Activated CD4-positive, alpha-beta memory T cell treated with anti-CD3 and anti-CD28 coated beads, Interleukin-2, amount 10 ng/mL, durations not matched to agents 7 days and 5 days (primary cell): Measurements from ENCODE around the gene HS6ST3. TPM values are rescaled to one million over a fixed set of nuclear protein-coding genes. Genes with fewer than 3 reads are reported as not detected.

Source experiments
- CTCF ChIA-PET: fragments of 350-600 bp; sonication (Branson Sonifier 250); formaldehyde crosslinking; loops from one replicate; lab custom pipeline; 2021; ENCODE audit warnings: antibody characterized with exemption, inconsistent platforms; lab: Charles Lee
- POLR2A ChIA-PET: fragments of 350-600 bp; sonication (Branson Sonifier 250); formaldehyde crosslinking; loops from one replicate; lab custom pipeline; 2021; ENCODE audit warnings: antibody characterized with exemption; lab: Charles Lee
- DNase-seq: peaks from one replicate; pipeline ENCODE4 v3.0.0-alpha.2; 2020
- H3K27ac Mint-ChIP-seq: one replicate; pipeline ENCODE4 v1.8.0; 2021; ENCODE audit warnings: mild to moderate bottlenecking, mixed read lengths
- H3K27me3 Mint-ChIP-seq: one replicate; pipeline ENCODE4 v1.8.0; 2021; ENCODE audit warnings: mixed read lengths
- H3K36me3 Mint-ChIP-seq: one replicate; pipeline ENCODE4 v1.8.0; 2021; ENCODE audit warnings: low read depth, mixed read lengths
- H3K4me1 Mint-ChIP-seq: one replicate; pipeline ENCODE4 v1.8.0; 2021; ENCODE audit warnings: mixed read lengths
- H3K4me3 Mint-ChIP-seq: one replicate; pipeline ENCODE4 v1.8.0; 2021; ENCODE audit warnings: mild to moderate bottlenecking, mixed read lengths
- H3K9me3 Mint-ChIP-seq: one replicate; pipeline ENCODE4 v1.8.0; 2021; ENCODE audit warnings: mixed read lengths
- total RNA-seq, 2 experiments: library from RNA; stranded (reverse); gene quantifications; one replicate each; pipeline ENCODE4 v1.2.3, GENCODE V29; 2021

HS6ST3 gene
- total RNA-seq, 2 experiments from 2014 or later, result not detected

GRCh38 chr13:96238861-96239260, 149.0 kb downstream of the HS6ST3 start:
- Mint-ChIP-seq H3K27ac (no peak overlapping the region), H3K36me3 (no peaks in the 10 kb centered on the region), H3K4me3 (no peak overlapping the region), H3K27me3 (no peaks in the 10 kb centered on the region), H3K4me1 (no peaks in the 10 kb centered on the region), H3K9me3 (no peaks in the 10 kb centered on the region)
- no peak for DNase-seq
- CTCF ChIA-PET, result no interaction called here
- POLR2A ChIA-PET, result no interaction called here

- H3K27me3 Mint-ChIP-seq, result no peaks in the 10 kb centered on the region
- CTCF ChIA-PET, result no interaction called here
- no peak for DNase-seq
- H3K9me3 Mint-ChIP-seq, result no peaks in the 10 kb centered on the region
- no peaks in the 10 kb centered on the region for H3K4me1 Mint-ChIP-seq
- no peak overlapping the region for H3K4me3 Mint-ChIP-seq
- no peak overlapping the region for H3K27ac Mint-ChIP-seq
- no peaks in the 10 kb centered on the region for H3K36me3 Mint-ChIP-seq
- POLR2A ChIA-PET, result no interaction called here
Observed at GRCh38 chr13:96243376-96243775, 153.5 kb downstream of the HS6ST3 start.

GRCh38 chr13:96248103-96248502, 158.2 kb downstream of the HS6ST3 start:
- no peak for DNase-seq
- Mint-ChIP-seq H3K4me1 (no peaks in the 10 kb centered on the region), H3K36me3 (no peaks in the 10 kb centered on the region), H3K27me3 (no peaks in the 10 kb centered on the region), H3K4me3 (no peak overlapping the region), H3K27ac (no peak overlapping the region), H3K9me3 (no peaks in the 10 kb centered on the region)
- POLR2A ChIA-PET, result no interaction called here
- CTCF ChIA-PET, result no interaction called here

- ChIA-PET CTCF (no interaction called here), POLR2A (no interaction called here)
- Mint-ChIP-seq H3K9me3 (no peaks in the 10 kb centered on the region), H3K4me3 (no peak overlapping the region), H3K36me3 (no peaks in the 10 kb centered on the region), H3K4me1 (no peaks in the 10 kb centered on the region), H3K27ac (no peak overlapping the region), H3K27me3 (no peaks in the 10 kb centered on the region)
- DNase-seq, result no peak
Observed at GRCh38 chr13:96248996-96249395, 159.1 kb downstream of the HS6ST3 start.

- H3K36me3 Mint-ChIP-seq, result no peaks in the 10 kb centered on the region
- no peak overlapping the region for H3K27ac Mint-ChIP-seq
- no peaks in the 10 kb centered on the region for H3K4me1 Mint-ChIP-seq
- POLR2A ChIA-PET, result no interaction called here
- CTCF ChIA-PET, result no interaction called here
- DNase-seq, result no peak
- no peaks in the 10 kb centered on the region for H3K27me3 Mint-ChIP-seq
- no peak overlapping the region for H3K4me3 Mint-ChIP-seq
- H3K9me3 Mint-ChIP-seq, result no peaks in the 10 kb centered on the region
Observed at GRCh38 chr13:96252903-96253302, 163.0 kb downstream of the HS6ST3 start.

GRCh38 chr13:96273196-96273595, 183.3 kb downstream of the HS6ST3 start:
- CTCF ChIA-PET, result no interaction called here
- no peaks in the 10 kb centered on the region for H3K36me3 Mint-ChIP-seq

GRCh38 chr13:96274046-96274445, 184.1 kb downstream of the HS6ST3 start:
- DNase-seq, result no peak
- Mint-ChIP-seq H3K27ac (no peak overlapping the region), H3K4me1 (no peaks in the 10 kb centered on the region), H3K36me3 (no peaks in the 10 kb centered on the region), H3K9me3 (peaks cover 2% of the 10 kb centered on the region), H3K4me3 (no peak overlapping the region), H3K27me3 (no peaks in the 10 kb centered on the region)
- ChIA-PET CTCF (no interaction called here), POLR2A (no interaction called here)

More at GRCh38 chr13:96273196-96273595, 183.3 kb downstream of the HS6ST3 start:
- Mint-ChIP-seq H3K4me1 (no peaks in the 10 kb centered on the region), H3K9me3 (peaks cover 2% of the 10 kb centered on the region), H3K4me3 (no peak overlapping the region), H3K27me3 (no peaks in the 10 kb centered on the region), H3K27ac (no peak overlapping the region)
- POLR2A ChIA-PET, result no interaction called here
- DNase-seq, result no peak

GRCh38 chr13:96279904-96280303, 190.0 kb downstream of the HS6ST3 start:
- no peaks in the 10 kb centered on the region for H3K4me1 Mint-ChIP-seq
- H3K9me3 Mint-ChIP-seq, result peaks cover 3% of the 10 kb centered on the region
- H3K36me3 Mint-ChIP-seq, result no peaks in the 10 kb centered on the region

GRCh38 chr13:96284971-96285370, 195.1 kb downstream of the HS6ST3 start:
- ChIA-PET CTCF (no interaction called here), POLR2A (no interaction called here)
- Mint-ChIP-seq H3K36me3 (no peaks in the 10 kb centered on the region), H3K27me3 (no peaks in the 10 kb centered on the region), H3K4me3 (no peak overlapping the region), H3K4me1 (no peaks in the 10 kb centered on the region), H3K27ac (no peak overlapping the region), H3K9me3 (peaks cover 3% of the 10 kb centered on the region)
- DNase-seq, result no peak

More at GRCh38 chr13:96279904-96280303, 190.0 kb downstream of the HS6ST3 start:
- H3K27me3 Mint-ChIP-seq, result no peaks in the 10 kb centered on the region
- no peak overlapping the region for H3K27ac Mint-ChIP-seq
- H3K4me3 Mint-ChIP-seq, result no peak overlapping the region
- no peak for DNase-seq
- ChIA-PET CTCF (no interaction called here), POLR2A (no interaction called here)

GRCh38 chr13:96285729-96286128, 195.8 kb downstream of the HS6ST3 start:
- H3K36me3 Mint-ChIP-seq, result no peaks in the 10 kb centered on the region
- no peaks in the 10 kb centered on the region for H3K27me3 Mint-ChIP-seq
- H3K27ac Mint-ChIP-seq, result no peak overlapping the region
- no peak overlapping the region for H3K4me3 Mint-ChIP-seq
- CTCF ChIA-PET, result no interaction called here
- peaks cover 3% of the 10 kb centered on the region for H3K9me3 Mint-ChIP-seq
- DNase-seq, result no peak
- no peaks in the 10 kb centered on the region for H3K4me1 Mint-ChIP-seq
- POLR2A ChIA-PET, result no interaction called here

- Mint-ChIP-seq H3K27me3 (no peaks in the 10 kb centered on the region), H3K4me3 (no peak overlapping the region), H3K36me3 (no peaks in the 10 kb centered on the region), H3K4me1 (no peaks in the 10 kb centered on the region), H3K9me3 (no peaks in the 10 kb centered on the region), H3K27ac (no peak overlapping the region)
- CTCF ChIA-PET, result no interaction called here
- POLR2A ChIA-PET, result no interaction called here
- DNase-seq, result no peak
Observed at GRCh38 chr13:96294930-96295881, 205.3 kb downstream of the HS6ST3 start.

GRCh38 chr13:96297360-96297759, 207.5 kb downstream of the HS6ST3 start:
- POLR2A ChIA-PET, result no interaction called here
- no peaks in the 10 kb centered on the region for H3K9me3 Mint-ChIP-seq
- no peaks in the 10 kb centered on the region for H3K4me1 Mint-ChIP-seq
- no peak for DNase-seq
- H3K4me3 Mint-ChIP-seq, result no peak overlapping the region
- H3K36me3 Mint-ChIP-seq, result no peaks in the 10 kb centered on the region
- no peak overlapping the region for H3K27ac Mint-ChIP-seq
- H3K27me3 Mint-ChIP-seq, result no peaks in the 10 kb centered on the region
- CTCF ChIA-PET, result no interaction called here

GRCh38 chr13:96299235-96299634, 209.3 kb downstream of the HS6ST3 start:
- DNase-seq, result no peak
- CTCF ChIA-PET, result no interaction called here

GRCh38 chr13:96308568-96308967, 218.7 kb downstream of the HS6ST3 start:
- Mint-ChIP-seq H3K4me1 (no peaks in the 10 kb centered on the region), H3K27me3 (no peaks in the 10 kb centered on the region), H3K27ac (no peak overlapping the region), H3K36me3 (no peaks in the 10 kb centered on the region), H3K9me3 (peaks cover 3% of the 10 kb centered on the region), H3K4me3 (no peak overlapping the region)
- no peak for DNase-seq
- ChIA-PET POLR2A (no interaction called here), CTCF (no interaction called here)

More at GRCh38 chr13:96299235-96299634, 209.3 kb downstream of the HS6ST3 start:
- Mint-ChIP-seq H3K36me3 (no peaks in the 10 kb centered on the region), H3K27me3 (no peaks in the 10 kb centered on the region), H3K4me1 (no peaks in the 10 kb centered on the region), H3K4me3 (no peak overlapping the region), H3K9me3 (no peaks in the 10 kb centered on the region), H3K27ac (no peak overlapping the region)
- POLR2A ChIA-PET, result no interaction called here
